Measurements from ENCODE around the gene ALCAM.
"Not testable (repeated sequence)": the region's sequence is repeated elsewhere in the genome, so short reads cannot be mapped to it uniquely, and the experiment has no call there.

The ALCAM gene

DNA sequence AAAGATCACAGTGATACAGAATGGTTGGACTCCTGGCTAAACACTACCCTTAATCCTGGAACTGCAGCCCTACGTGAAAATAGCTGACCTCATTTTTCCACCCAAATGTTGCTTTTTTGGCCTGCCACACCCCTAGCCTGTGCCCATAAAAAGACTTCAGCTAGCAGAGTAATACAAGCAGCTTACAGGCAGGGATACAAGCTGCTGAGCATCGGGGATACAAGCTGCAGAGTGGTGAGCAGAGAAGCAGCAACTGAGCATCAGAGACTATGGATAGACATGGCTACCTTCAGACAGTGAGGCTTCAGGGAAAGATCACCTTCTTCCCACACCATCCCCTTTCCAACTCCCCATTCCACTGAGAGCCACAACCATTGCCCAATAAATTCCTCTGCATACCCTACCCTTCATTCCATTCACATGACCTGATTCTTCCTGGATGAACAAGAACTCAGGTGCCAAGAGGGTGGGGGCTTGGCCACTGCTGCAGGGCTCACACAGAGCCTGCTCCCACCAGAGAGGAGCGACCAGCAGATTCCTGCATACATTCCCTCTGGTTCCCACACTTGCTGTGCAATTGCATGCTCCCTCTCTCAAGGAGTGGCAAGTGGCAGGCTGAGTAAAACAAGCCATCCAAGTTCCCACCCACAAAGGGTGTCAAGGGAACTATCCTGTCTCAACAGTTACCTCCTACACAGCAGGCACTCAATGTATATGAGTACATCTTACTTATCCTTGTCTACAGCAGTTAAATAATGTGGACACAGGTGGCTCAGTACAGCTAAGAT, 217.5 kb downstream of the ALCAM start:
- DNase-seq (ENCODE audit: low spot score), result no peak

DNA sequence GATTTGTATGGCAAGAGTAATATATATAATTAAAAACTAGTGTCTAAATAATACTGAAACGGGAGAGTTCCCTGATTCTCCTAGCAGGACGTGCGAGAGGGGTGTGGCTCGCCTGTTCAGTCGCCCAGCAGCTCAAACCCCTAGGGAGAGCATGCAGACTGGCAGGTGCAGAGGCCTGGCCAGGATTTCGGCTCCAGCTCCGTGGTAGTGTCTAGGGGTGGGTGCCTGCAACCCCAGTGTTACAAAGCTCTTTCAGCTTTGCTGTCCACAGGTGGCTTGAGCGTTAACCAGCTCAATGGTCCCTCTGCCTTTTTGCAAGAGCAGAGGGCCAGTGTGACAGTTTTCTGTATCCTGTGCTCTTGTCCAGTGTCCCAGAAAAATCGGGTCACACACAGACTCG, 226.6 kb downstream of the ALCAM start:
- no peak for DNase-seq (ENCODE audit: low spot score)

DNA sequence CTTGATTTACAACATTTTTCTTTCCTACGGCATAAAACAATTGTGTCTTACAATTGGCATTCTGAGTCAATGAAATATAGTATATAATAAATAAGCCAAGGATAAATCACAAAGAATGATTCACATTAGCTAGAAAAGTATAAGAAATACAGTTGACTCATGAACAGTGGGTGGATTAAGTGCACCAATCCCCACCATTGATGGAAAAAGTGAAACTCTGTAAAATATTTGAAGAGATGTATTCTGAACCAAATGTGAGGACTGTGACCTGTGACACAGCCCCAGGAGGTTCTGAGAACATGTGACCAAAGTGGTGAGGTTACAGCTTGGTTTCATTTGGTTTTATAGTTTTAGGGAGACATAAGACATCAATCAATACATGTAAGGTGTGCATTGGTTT, 227.5 kb downstream of the ALCAM start:
- no peak for DNase-seq (ENCODE audit: low spot score)

- no peak for DNase-seq (ENCODE audit: low spot score)
Measured at GRCh38 chr3:105598042-105598796, 231.5 kb downstream of the ALCAM start.

- no peak for DNase-seq (ENCODE audit: low spot score)
Measured at GRCh38 chr3:105599350-105599749, 232.6 kb downstream of the ALCAM start.

- not testable (repeated sequence) for DNase-seq (ENCODE audit: low spot score)
Measured at GRCh38 chr3:105601756-105602155, 235.0 kb downstream of the ALCAM start.

GRCh38 chr3:105602286-105602685, 235.6 kb downstream of the ALCAM start:
- not testable (repeated sequence) for DNase-seq (ENCODE audit: low spot score)

- DNase-seq (ENCODE audit: low spot score), result not testable (repeated sequence)
Measured at GRCh38 chr3:105603516-105603915, 236.8 kb downstream of the ALCAM start.

GRCh38 chr3:105606016-105606415, 239.3 kb downstream of the ALCAM start:
- DNase-seq (ENCODE audit: low spot score), result no peak

DNA sequence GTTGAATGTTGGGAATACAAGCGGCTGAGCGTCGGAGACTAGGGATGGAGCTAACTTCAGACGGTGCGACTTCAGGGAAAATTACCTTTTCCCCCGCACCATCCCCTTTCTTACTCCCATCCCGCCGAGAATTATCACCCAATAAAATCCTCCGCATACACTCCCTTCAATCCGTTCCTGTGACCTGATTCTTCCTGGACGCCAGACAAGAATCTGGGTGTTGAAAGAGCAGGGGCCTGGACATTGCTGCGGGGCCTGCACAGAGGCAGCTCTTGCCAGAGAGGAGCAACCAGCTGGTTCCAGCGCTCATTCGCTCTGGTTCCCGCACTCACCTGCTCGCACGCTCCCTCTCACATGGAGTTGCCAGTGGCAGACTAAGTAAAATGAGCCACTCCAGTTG, 241.9 kb downstream of the ALCAM start:
- DNase-seq (ENCODE audit: low spot score), result no peak

DNA sequence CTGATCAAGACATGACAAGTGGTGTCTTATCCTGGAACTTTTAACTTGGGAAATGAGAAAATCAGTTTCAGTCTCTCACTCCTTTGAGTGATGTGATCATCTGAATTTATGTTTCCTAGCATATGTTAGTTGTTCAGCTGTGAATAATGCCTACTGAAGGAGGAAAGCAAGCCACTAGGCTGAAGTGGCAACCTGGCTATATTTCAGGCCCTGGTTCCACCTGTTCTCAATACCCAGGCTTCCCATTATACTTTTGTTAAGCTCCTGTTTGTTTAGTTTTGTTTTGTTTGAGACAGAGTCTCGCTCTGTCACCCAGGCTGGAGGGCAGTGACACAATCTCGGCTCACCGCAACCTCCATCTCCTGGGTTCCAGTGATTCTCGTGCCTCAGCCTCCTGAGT, 243.8 kb downstream of the ALCAM start:
- DNase-seq (ENCODE audit: low spot score), result no peak

GRCh38 chr3:105611304-105612192, 244.8 kb downstream of the ALCAM start:
- peak; percentile 11 for DNase-seq (ENCODE audit: low spot score)

DNA sequence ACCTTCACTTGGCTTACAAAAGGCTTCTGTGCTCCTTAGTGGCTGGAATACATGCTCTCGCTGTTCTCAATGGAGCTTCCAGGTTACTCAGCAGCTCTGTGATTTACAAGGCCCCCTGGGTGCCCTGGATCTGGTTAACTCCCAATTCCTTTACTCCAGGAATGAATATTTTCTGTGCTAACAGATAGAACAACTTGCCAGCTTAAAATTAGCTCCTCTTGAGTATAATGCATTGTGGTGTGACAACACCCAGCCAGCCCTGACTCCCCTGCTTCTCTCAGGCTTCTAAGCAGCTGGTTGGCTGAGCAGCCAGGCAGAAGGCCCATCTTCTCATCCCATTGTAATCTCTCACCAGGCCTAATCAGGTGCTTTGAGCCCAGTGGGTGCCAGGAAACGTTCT, 246.4 kb downstream of the ALCAM start:
- peak; percentile 11 for DNase-seq (ENCODE audit: low spot score)

GRCh38 chr3:105614288-105615030, 247.8 kb downstream of the ALCAM start:
- no peak for DNase-seq (ENCODE audit: low spot score)

GRCh38 chr3:105615814-105616213, 249.1 kb downstream of the ALCAM start:
- no peak for DNase-seq (ENCODE audit: low spot score)

DNA sequence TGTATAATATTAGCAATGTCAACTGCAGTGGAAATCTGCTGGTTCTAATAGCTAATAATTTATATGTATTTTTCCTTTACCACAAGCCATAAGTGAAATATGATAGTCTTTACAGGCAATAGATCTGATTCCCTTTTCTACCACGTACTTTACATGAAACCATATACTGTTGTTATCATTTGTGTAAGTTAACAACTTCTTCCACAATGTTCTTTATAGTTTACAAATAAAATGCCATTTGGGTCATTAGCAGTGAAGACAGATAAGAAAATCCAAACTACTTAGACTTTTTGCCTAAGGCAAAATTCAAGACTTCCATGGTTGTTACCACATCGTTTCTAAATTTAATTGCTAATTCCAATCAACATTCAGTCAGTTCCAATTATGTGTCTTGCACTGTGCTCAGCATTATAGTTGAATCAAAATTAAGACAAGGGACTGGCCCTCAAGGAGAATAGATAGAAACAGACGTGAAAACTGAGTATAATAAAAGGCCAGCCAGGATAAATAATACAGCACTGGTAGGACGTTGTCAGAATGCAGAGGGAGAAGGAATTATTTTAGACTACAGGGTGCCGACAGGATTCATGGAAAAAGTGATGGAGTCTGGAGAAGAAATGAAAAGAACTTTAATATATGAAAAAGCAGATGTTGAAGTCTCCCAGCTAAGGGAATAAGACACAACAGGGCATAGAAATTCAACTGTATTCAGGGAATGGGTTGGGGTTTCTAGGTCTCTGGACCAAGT, 249.8 kb downstream of the ALCAM start:
- DNase-seq (ENCODE audit: low spot score), result no peak

DNA sequence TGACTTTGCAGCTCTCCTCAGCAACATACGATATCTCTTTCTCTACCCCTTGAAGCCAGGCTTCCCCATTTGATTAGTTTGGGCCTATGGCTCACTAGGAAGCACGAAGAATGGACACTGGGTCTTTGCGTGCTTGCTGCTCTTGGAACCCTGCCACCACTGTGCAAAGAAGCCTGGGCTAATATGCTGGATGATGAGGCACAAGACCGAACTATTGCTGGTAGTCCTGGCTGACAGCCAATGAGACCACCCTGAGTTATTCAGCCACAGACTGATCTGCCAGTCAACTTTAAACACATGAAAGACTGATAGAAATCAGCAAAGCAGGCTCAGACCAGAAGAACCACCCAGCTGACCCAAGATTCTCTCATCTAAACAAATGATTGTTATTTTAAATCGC, 251.8 kb downstream of the ALCAM start:
- DNase-seq (ENCODE audit: low spot score), result no peak

DNA sequence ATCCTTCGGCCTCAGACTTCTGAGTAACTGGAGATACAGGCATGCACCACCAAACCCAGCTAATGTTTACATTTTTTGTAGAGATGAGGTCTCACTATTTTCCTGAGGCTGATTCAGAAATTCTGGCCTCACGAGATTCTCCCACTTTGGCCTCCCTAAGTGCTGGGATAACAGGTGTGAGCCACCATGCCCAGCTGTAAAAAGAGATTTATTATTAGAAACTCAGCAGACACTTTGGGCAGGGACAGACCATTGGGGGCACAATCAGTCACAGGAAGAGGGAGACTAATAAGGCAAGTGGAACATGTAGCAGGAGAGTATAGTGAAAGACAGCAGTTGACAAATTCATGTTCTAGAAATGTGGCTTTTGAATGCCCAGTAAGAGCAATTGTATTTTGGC, 252.9 kb downstream of the ALCAM start:
- no peak for DNase-seq (ENCODE audit: low spot score)

DNA sequence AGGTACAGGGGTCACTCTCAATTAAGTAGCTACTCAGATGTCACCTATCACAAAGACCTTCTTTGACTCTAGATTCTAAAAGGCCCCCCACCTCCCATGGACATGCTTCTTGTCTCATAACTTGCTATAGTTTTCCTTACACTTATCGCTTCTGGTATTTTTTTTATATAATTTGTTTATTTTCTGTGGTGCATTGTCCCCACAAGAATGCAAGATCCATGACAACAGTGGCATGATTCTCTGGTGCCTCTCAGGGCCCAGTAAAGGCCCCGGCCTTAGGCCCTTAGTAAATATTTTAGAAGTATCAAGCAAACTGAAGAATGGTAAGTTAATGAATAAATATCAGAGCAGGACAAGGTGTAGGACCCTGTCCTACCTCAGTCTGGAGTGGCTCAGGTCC, 253.5 kb downstream of the ALCAM start:
- DNase-seq (ENCODE audit: low spot score), result no peak

- DNase-seq (ENCODE audit: low spot score), result no peak
Measured at GRCh38 chr3:105622169-105622568, 255.5 kb downstream of the ALCAM start.
